Inflammatory macrophage (primary cell): ENCODE results near the gene C1QA.
A peak's percentile ranks its signal among the peaks of the same experiment; 100 is the strongest.

ENCODE experiments used
- DNase-seq, 2 donors: peaks; one replicate each; pipeline ENCODE4 v3.0.0-alpha.2; 2020 to 2022

The C1QA gene

DNA sequence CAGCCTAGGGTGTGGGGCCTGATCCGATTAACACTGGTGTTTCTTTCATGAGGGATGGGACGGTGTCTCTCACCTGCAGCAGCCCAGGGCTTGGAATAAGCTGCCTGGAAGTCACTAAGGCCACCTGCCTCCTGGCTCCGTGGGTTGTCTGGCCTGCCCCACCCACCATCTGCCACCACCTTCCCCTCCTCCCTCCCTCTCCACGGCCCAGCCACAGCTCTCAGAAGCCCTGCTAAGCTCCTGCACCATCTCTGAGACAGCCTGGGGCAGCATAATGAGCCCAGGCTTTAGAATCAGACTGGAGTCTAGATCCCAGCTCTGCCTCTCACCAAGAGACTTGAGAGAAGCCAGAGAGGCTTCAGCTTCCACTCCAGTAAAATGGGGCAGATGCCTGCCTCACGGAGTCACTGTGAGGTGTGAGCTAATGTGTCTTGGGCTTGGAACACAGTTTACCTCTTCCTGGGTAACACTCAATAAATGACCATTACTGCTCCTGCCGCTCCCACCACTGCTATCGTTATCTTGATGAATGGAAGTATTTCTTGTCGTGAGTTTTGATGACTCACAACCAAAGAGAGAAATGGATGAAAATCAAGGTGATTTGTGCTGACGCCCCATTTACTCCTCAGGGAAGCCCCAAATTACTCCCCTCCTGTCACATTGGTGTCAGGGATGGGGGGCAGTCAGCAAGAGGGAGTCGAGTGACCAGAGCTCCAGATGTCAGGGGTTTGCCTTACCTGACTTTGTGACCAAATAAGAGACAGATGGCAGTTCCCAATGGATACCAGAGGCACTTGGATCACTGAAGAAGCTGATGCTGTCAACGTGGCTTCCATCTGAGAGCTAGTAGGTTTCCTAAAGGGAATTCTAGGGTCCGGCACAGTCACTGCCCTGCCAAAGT lies 23.5 kb upstream of the C1QA start:
- no peak for DNase-seq

DNA sequence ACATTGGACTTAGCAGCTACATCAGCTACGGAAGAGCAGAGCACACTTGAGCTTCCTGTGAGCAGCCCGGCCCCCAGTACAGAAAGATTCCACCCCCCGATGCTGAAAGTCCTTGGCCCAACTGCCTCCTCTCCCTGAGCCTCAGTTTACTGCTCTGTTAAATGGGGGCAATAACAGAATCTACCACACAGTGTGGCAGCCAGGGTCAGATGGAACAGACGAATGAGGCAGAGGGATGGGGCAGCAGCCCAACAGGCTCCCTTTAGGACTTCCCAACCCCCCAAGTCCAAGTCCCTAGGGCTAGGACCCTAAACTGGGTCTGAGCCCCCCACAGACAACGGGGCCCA lies 22.9 kb upstream of the C1QA start:
- no peak for DNase-seq

DNA sequence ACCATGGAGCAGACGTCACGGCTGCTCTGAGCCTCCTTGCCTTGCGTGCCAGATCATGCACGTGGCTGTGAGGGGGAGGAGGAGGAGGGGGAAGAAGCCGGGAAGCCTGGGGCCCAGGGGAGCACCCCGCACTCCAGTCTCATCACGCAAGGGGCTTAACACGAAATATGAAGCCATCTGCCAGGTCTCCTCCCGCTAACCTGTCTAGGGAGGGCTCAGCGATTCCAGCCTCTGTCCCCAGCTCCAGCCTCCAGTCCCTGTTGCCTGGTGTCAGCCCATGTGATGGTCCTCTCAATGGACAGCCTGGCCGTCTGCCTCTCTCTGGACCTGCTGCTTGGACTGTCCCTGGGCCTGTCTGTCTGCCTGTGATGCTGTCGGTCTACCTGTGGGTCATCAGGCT lies 22.5 kb upstream of the C1QA start:
- no peak for DNase-seq

DNA sequence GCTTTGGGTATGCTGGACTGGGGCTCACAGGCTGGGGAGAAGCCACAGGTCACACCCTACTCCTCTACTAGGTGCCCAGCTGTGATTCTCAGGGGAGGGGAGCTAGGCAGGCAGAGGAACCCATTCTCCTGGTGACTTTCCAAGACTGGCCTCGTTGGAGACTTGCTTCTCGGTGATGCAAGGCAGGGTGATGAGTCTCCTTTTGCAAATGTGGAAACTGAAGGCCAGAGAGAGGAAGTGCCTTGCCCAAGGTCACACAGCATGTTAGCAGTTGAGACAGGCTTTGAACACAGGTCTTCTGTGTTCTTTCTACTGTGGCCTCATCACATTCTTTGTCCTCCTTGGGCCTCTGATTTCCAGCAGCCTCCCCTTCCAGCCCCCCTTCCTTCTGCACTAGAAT lies 20.5 kb upstream of the C1QA start:
- peak; percentile 58 to 68 for DNase-seq

DNA sequence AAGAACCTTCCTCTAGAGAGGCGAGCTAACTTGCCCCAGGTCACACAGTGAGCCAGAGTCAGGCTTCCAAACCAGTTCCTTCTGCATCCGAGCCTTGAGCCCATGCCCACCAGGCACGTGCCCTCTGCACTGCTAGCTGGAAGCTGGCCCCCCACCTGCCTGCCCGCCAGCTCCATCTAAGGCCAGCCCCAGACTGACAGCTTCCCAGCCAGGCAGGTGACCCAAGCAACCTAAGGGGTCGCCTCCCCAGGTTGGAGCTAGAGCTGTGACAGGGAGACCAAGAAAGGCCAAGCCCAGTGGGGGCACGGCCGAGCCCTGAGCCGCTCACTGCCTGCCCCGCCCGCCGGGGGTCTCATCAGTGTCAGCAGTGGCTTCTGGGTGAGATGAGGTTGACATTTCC lies 19.9 kb upstream of the C1QA start:
- no peak for DNase-seq

DNA sequence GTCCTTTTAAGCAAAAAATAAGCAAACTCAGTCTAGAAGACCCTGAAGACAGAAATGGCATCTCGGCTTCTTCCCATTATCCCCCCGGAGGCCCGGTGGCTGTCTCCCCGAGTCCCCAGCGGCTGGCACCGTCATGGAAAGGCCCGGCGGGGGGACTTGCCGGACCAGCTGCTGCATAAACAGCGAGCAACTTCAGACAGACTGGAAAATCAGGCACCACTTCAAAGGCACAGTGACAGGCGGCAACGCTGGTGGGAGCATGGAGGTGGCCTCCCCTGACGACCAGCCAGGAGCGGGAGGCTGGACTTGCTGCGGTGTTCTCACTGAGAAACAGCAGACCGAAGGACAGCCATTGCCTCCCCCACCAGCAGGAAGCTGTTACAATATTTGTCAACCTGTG lies 18.4 kb upstream of the C1QA start:
- DNase-seq = no peak

DNA sequence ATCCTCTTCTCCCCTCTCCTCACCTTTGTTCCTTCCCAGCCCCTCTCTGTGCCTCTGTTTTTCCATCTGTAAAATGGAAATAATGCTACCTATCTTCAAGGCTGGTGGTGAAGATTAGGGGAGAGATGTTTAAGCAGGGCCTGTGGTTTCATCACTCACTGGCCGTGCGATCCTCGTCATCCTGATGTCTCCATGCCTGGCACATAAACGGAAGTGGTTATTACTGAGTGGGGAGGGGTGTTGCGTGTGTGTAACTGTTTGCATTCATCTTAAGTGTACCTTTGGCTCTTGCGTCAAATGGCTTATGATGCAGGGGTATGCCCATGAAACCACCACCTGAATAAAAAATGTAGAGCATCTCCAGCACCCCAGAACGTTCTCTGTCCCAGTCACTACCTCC lies 17.2 kb upstream of the C1QA start:
- peak; percentile 18 to 43 for DNase-seq

DNA sequence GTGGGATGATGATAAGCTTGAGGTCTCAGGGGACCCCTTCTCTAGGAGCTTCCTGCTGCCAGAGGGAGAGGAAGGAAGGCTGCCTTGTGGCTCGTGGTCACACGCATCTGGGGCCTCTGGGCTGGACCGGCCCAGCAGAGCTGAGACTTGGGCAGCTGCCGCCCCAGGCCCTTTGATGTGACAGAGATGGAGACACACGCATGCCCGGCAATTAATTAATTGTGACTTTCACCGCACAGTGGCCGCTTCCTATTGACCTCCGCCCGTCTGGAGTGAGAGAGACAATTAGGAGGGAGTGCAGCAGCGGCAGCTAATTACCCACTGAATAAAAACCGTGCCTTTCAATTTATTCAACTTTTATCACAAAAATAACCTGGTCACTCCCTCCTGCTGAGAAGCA lies 16.6 kb upstream of the C1QA start:
- DNase-seq = no peak

DNA sequence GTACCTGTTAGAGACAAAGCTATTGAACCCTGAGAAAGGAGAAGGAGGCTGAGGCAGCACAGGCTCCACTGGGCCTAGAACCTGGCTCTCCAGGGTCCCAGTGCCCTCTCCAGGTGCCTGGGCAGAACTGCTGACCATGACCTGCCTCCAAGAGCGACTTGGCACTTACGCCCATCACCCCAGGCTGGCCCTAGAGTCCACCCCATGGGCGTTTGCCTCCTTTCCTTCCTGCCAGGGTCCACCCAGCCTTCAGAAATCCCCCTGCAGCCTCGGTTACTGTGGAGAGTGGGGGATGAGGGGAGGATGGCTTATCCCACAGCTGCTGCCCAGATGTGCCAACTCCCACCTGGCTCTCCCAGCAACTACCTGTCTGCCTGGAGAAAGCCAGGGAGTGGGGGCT lies 14.7 kb upstream of the C1QA start:
- DNase-seq = no peak

DNA sequence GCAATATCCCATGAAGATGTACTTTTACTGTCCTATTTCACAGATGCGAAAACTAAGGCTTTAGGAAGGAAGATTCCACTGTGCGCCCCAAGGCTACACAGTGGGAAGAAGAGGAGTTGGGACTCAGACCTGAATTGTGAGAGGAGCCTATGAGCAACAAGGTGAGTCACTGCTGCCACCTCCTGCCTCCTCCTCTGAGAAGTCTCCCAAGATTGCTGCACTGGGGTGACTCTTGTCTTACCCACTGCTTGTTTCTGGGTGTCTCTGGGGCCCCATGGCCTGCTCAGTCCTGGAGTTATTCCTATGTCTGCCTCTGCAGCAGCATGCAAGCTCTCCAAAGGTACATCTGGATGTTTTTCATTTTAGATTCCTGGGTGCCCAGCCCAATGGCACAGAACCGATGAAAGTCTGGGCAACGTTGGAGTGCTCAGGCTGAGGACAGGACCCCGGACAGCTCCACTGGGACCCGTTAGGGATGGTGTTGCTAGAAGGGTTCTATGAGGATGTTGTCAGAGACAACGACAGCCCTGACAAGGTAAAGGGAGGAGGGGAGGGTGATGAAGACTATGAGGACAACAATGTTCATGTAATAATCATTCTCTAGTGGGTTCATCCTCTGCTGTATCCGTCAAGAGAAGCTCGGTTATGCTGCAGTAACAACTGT lies 11.0 kb upstream of the C1QA start:
- DNase-seq = no peak

DNA sequence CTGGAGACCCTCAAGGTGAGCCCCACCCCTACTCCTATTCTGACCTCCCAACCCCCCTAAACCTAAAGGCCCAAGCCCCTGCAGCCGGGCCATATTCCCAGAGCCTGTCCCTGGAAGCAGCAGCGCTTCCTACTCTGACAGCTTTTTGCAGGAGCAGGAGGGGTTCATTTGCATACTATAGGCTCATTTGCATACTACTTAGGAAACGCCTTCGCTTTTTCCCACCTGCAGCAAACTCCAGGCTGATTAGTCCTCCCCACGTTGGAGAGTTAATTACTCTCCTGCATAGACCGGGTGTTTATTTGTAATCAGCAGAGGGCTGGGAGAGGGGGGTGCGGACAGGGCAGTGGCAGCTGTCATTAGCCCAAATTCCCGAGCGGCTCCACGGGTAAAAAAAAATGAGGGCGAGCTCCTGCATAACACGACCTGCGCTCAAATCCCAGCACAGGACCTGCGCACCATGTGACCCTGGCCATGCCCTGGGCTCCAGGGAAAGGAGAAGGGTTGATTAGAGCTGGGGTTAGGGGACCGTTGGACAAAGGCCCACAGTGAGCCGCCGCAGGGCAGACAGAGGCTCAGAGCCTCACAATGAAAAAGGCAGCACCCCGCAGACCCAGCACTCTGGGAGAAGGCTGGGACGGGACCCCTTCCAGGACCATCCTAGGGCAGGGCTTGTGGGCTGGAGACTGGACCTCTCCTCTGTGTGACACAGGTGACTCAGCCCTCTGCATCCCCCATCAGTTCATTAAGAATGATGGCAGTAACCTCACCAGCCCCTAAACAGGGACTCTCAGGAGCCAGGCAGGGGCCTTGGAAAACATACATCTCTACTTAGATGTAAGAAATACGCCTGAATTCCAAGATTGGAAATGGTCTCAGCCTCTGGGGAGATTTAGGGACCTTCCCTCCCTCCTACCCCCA lies 9.9 kb upstream of the C1QA start:
- DNase-seq = no peak

DNA sequence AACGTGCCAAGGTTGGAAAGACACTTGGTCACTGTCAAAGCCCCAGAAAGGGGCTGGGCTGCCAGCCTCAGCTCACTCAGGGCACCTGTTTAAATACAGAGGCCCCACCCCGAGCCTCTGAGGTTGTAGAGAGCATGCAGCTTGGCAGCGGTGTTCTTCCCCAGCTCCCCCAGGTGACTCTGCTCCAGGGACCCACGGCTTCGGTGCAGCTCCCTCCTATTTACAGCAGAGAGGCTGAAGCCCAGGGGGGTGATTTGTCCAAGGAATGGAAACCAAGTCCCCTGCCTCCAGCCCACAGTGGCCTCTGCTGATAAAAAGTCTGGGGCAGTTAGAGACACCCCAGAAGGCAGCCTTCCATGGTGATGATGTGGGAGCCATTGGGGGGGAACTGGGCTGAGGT lies 9.1 kb upstream of the C1QA start:
- no peak for DNase-seq

DNA sequence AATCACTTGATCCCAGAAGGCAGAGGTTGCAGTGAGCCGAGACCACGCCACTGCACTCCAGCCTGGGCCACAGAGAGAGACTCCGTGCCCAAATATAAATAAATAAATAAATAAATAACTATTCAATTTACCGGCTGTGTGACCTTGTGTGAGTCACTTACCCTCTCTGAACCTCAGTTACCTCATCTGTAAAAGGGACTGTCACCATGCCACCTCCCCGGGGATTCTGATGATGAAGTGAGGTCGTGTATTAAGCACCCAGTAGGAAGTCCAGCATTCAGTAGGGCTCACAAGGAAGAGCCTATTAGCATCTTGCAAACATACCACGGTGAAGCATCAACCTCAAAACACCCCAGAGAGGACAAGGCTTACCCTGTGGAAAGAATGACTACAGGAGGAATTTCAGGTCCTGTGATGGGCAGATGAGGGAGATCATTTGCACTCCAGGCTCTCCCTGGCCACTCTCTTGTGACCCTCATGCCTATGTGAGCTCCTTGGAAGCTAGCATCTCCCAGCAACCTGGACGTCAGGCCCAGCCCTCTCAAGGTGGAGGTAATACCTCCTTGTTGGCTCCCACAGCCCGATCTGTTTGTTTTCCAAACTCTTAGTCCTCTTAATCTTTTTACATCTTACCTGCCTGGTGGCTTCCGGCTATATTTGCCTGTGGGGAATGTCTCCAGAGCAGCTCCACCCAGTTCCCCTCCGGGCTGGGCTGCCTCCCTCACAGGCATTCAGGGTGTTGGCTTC lies 7.6 kb upstream of the C1QA start:
- no peak for DNase-seq

DNA sequence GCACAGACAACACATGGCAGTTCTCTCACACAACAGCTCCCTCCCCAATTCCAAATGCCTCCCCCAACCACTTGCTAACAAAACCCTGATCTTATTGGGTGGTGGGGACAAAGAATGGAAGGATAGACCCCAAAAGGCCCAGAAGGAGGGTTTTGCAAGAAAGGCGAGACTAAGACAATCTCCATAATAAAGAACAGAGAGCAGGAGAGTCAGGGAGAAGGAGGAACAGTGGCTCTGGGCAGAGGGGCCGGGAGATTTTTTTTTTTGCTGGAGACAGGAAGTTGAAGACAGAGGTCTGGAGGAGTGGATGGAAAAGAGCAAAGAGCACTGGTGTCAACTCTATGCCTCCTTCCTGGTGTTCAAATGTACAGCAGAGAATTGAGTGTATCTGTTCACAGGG lies 6.5 kb upstream of the C1QA start:
- no peak for DNase-seq

DNA sequence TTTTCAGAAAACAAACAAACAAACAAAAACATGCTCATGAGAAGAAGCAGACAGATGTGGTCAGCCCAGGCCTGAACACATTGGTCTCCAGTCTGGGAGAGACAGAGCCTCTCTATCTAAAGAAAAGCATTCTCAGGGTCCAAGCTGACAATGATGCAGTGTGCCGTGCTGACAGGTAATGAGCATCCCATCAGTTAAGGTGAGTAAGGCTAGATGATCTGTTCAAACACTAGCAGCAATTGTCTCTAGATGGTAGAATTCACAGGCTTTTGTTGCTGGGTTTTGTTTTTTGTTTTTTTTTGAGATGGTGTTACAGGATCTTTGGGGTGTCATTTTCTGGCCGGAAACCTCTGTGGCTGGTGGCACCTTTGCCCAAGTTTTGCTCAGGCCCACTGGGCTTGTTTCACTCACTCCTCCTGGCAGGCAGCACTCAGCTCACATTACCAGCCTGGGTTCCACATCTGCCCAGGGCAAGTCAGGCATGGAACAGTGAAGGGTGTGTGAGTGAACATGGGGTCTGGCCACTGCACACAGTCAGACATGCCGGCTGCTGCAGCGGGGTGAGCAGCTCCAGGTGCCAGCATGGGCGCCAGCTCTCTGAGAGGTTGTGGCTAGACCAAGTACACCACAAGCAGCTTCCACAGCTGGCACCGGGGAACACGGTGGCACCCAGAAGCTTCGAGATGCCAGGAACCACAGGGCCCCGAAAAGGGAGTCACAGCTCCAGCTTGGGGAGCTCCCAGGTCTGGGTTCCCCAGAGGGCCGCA lies 2.5 kb upstream of the C1QA start:
- no peak for DNase-seq

DNA sequence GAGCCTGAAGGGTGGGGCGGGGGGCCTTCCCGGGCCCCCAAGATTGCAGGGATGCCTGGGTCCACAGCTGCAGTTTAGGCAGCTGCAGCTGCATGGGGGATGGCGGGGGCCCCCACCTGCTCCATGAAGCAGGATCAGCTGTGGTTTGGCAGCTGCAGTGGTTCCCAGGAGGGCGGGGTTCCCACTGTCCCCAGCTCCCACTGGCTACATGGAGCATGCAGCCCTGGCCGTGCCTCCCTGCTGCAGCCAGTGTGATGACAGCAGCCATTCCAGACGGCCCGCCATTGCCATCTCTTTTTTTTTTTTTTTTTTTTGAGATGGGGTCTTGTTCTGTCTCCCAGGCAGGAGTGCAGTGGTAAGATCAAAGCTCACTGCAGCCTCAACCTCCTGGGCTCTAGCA lies 992 bp upstream of the C1QA start:
- no peak for DNase-seq

DNA sequence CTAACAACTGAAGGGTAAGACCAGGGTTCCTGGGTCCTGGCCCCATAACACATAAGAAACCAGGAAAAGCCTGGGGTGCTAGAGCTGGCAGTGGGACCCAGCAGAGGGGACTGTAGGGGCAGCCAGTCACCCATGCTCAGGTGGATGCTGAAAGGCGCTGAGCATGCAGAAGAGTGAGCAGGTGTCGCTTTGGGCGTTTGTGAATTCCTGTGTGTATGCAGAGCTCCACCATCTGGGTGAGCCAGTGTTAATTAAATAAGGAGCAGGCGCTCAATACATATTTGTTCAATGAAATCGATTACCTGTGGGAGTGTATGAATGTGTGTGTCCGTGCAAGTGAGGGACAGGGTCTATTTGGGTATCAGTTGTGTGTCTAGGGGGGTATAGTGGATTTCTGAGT lies 499 bp downstream of the C1QA start:
- no peak for DNase-seq

DNA sequence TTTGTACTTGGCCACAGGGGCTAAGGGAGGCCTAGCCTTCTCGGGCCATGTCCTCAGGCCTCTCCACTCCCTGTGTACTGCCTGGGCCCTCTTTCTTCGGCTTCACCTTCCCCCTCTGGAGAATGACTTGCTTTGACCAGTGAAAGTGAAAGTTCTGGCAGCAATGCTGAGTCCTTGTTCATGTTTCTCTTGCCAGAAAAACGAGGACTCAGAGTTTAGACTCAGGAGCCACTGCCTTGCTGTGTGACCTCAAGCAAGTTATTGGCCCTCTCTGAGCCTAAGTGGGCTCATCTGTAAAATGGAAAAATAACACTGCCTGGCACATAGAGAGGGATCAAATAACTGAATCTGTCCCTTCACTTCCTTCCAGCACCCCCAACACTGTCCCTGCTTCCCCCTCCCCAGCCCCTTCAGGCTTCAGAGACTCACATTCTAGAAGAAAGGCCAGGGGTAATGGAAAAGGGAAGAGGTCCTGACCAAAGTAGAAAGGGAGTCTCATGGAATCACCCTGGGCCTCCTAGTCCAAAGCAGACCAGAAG lies 1.5 kb downstream of the C1QA start:
- DNase-seq = no peak

DNA sequence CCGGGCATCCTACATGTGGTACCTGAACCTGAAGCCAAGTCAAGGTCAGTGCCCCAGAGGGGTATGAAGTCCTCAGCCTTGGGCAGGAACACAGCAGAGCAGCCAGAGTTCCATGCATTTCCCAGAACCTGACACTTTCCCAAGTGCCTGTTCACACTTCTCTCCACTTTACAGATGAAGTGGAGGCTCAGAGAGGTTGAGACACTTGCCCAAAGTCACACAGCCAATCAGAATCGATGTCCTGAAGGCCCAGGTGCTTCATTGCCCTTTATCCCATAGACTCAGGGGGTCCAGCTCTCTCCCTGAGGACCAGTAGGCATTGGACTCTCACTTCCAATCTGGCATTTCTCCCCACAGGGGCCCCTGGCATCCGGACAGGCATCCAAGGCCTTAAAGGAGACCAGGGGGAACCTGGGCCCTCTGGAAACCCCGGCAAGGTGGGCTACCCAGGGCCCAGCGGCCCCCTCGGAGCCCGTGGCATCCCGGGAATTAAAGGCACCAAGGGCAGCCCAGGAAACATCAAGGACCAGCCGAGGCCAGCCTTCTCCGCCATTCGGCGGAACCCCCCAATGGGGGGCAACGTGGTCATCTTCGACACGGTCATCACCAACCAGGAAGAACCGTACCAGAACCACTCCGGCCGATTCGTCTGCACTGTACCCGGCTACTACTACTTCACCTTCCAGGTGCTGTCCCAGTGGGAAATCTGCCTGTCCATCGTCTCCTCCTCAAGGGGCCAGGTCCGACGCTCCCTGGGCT lies 2.2 kb downstream of the C1QA start:
- DNase-seq = no peak

DNA sequence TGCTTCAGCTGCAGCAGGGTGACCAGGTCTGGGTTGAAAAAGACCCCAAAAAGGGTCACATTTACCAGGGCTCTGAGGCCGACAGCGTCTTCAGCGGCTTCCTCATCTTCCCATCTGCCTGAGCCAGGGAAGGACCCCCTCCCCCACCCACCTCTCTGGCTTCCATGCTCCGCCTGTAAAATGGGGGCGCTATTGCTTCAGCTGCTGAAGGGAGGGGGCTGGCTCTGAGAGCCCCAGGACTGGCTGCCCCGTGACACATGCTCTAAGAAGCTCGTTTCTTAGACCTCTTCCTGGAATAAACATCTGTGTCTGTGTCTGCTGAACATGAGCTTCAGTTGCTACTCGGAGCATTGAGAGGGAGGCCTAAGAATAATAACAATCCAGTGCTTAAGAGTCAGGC lies 2.9 kb downstream of the C1QA start:
- DNase-seq = no peak

DNA sequence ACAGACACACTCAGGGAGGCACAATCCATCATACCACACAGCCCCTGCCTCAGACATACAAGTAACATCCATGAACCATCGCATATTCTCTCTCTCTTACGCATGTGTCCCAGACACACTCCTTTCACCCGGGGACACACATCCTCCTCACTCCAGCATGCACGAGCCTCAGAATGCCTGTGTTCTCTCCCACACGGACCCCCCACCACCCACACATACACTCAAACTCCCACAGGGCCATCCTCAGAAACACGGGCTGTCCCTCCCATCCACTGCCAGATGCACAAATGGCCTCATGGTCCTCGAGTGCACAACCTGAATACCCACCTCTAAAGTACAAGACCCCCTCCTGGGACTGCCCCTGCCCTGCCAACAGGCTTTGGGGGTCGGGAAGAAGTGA lies 4.8 kb downstream of the C1QA start:
- no peak for DNase-seq
